ENCODE measurements around the gene TXN2.

GRCh38 chr22:36454916-36455570 lies 26.4 kb downstream of the TXN2 start:
- TF ChIP-seq CTCF (conservative IDR thresholded peaks at IDR 0.05) (0 out of 2 replicates have a peak, but pooled peaks have one; percentile 15), EZH2 (IDR thresholded peaks at IDR 0.05; ENCODE audit: low read depth) (no peak)
